ENCODE data around the gene VPS13D.

VPS13D gene

DNA sequence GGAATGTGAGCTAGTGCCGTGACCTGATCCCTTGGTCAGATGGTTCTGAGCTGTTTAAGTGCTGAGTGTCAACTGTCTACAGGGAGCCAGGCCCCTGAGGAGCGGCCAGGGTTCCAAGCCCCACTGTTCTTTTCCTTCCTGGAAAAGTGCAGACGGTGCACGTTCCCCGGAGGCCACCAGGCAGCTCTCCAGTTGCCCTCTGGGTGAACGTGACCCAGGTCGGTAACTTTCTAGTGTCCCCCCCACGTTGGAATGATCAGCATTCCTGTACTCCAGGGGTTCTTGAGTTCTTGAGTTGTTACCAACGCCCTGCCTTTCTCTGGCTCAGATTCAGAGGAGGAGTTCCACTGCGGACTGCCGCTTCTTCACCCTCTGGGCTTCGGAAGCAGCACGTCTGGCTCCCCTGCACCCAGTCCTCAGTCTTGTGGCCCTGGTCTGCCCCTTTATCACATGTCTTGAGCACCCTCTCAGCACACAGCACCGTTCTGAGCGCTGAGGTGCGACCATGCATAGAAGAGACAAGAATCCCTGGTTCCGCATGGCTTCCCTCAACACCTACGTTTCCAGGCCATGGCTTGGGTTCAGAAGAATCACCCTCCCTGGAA, 256.7 kb downstream of the VPS13D start:
- H2AFZ ChIP-seq (ENCODE audit: low read length) = no peak overlapping the region
- no peaks in the 10 kb centered on the region for H3K27me3 ChIP-seq (ENCODE audit: insufficient read depth, low read length)
- no peak overlapping the region for H3K4me2 ChIP-seq (ENCODE audit: low read length)
- no peaks in the 10 kb centered on the region for H3K4me1 ChIP-seq (ENCODE audit: insufficient read depth, low read length, severe bottlenecking)
- H3K9ac ChIP-seq (ENCODE audit: low read length) = no peak overlapping the region
- TF ChIP-seq, protein P1, sequence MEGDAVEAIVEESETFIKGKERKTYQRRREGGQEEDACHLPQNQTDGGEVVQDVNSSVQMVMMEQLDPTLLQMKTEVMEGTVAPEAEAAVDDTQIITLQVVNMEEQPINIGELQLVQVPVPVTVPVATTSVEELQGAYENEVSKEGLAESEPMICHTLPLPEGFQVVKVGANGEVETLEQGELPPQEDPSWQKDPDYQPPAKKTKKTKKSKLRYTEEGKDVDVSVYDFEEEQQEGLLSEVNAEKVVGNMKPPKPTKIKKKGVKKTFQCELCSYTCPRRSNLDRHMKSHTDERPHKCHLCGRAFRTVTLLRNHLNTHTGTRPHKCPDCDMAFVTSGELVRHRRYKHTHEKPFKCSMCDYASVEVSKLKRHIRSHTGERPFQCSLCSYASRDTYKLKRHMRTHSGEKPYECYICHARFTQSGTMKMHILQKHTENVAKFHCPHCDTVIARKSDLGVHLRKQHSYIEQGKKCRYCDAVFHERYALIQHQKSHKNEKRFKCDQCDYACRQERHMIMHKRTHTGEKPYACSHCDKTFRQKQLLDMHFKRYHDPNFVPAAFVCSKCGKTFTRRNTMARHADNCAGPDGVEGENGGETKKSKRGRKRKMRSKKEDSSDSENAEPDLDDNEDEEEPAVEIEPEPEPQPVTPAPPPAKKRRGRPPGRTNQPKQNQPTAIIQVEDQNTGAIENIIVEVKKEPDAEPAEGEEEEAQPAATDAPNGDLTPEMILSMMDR (IDR thresholded peaks at IDR 0.05; ENCODE audit: low read length) = no peak
- TF ChIP-seq EZH2 (IDR thresholded peaks at IDR 0.05; ENCODE audit: borderline replicate concordance, low read length) = no peak
- no peaks in the 10 kb centered on the region for H3K79me2 ChIP-seq (ENCODE audit: insufficient read depth, low read length)
- H3K4me3 ChIP-seq (ENCODE audit: low read depth, low read length, poor library complexity, severe bottlenecking) = no peak overlapping the region
- H4K20me1 ChIP-seq (ENCODE audit: insufficient read depth, low read length) = no peaks in the 10 kb centered on the region
- H3K9me2 ChIP-seq (ENCODE audit: low read depth, low read length) = no peaks in the 10 kb centered on the region
- no peaks in the 10 kb centered on the region for H3F3A ChIP-seq (ENCODE audit: insufficient read depth, low read length)
- no peak overlapping the region for H3K27ac ChIP-seq (ENCODE audit: low read depth, low read length, poor library complexity, severe bottlenecking)
- no peaks in the 10 kb centered on the region for H3K9me3 ChIP-seq (ENCODE audit: low read length)
- H3K36me3 ChIP-seq (ENCODE audit: insufficient read depth, low read length) = no peaks in the 10 kb centered on the region; the same call in 1 of the 2 replicates

DNA sequence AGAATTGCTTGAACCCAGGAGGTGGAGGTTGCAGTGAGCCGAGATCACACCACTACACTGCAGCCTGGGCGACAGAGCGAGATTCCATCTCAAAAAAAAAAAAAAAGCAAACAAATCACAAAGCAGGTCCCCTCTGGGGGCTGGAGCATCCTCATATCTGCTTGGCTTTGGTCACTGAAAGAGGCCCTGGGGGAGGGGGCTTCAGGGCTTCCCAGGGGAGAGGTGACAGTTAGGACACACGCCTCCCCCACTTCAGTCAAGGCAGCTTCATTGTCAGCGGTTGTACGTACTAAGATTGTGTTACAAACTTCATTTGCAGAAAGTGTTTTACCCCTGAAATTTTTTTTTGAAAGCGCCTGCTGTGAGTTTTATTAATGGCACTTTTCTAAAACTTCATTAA, 257.7 kb downstream of the VPS13D start:
- Histone ChIP-seq H4K20me1 (ENCODE audit: insufficient read depth, low read length) (no peaks in the 10 kb centered on the region), H3F3A (ENCODE audit: insufficient read depth, low read length) (no peaks in the 10 kb centered on the region), H3K9me3 (ENCODE audit: low read length) (no peaks in the 10 kb centered on the region), H3K4me1 (ENCODE audit: insufficient read depth, low read length, severe bottlenecking) (no peaks in the 10 kb centered on the region), H3K79me2 (ENCODE audit: insufficient read depth, low read length) (no peaks in the 10 kb centered on the region), H3K9ac (ENCODE audit: low read length) (no peak overlapping the region), H3K4me3 (ENCODE audit: low read depth, low read length, poor library complexity, severe bottlenecking) (no peak overlapping the region), H3K9me2 (ENCODE audit: low read depth, low read length) (no peaks in the 10 kb centered on the region), H3K27ac (ENCODE audit: low read depth, low read length, poor library complexity, severe bottlenecking) (no peak overlapping the region), H3K36me3 (ENCODE audit: insufficient read depth, low read length) (no peaks in the 10 kb centered on the region; the same call in 1 of the 2 replicates), H2AFZ (ENCODE audit: low read length) (no peak overlapping the region), H3K4me2 (ENCODE audit: low read length) (no peak overlapping the region), H3K27me3 (ENCODE audit: insufficient read depth, low read length) (no peaks in the 10 kb centered on the region)
- TF ChIP-seq, protein P1 (IDR thresholded peaks at IDR 0.05; ENCODE audit: low read length) = no peak
- TF ChIP-seq EZH2 (IDR thresholded peaks at IDR 0.05; ENCODE audit: borderline replicate concordance, low read length) = no peak

DNA sequence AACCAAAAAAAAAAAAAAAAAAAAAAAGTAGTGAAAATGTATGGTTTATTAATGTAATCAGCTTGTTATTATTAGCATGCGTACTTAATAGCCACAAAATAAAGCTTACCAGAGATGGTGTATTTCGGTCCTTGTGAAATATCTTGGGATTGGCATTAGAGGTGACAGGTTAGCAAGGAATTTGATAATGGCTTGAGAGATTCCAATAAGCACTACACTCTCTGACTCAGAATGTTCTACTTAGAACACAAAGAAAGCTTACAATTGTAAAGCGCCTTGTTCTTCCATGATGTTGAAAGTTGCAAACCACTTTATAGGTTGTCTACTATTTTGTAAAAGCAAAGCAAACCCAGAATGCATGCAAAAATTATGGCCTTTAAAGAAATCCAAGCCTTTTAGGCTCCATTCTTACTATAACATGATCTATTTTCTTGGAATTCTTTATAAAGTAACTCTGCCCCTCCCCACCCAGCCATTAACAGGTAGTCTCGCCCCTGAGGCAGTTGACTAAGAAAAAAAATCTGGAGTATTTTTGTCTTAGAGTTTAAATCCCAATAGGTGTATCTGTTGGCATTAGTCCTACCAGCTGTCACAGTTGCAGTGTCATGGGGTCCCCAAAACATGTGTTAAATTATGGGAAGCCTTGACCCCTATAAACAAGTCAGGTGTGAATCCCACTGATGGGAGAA, 259.0 kb downstream of the VPS13D start:
- no peaks in the 10 kb centered on the region for H3F3A ChIP-seq (ENCODE audit: insufficient read depth, low read length)

More for the DNA sequence above, 259.0 kb downstream of the VPS13D start:
- Histone ChIP-seq H2AFZ (ENCODE audit: low read length) (no peak overlapping the region), H3K4me2 (ENCODE audit: low read length) (no peak overlapping the region), H3K9ac (ENCODE audit: low read length) (no peak overlapping the region), H3K79me2 (ENCODE audit: insufficient read depth, low read length) (no peaks in the 10 kb centered on the region), H3K4me3 (ENCODE audit: low read depth, low read length, poor library complexity, severe bottlenecking) (no peak overlapping the region), H3K9me3 (ENCODE audit: low read length) (no peaks in the 10 kb centered on the region), H4K20me1 (ENCODE audit: insufficient read depth, low read length) (no peaks in the 10 kb centered on the region), H3K27ac (ENCODE audit: low read depth, low read length, poor library complexity, severe bottlenecking) (no peak overlapping the region), H3K4me1 (ENCODE audit: insufficient read depth, low read length, severe bottlenecking) (no peaks in the 10 kb centered on the region), H3K27me3 (ENCODE audit: insufficient read depth, low read length) (no peaks in the 10 kb centered on the region), H3K36me3 (ENCODE audit: insufficient read depth, low read length) (no peaks in the 10 kb centered on the region; the same call in 1 of the 2 replicates), H3K9me2 (ENCODE audit: low read depth, low read length) (no peaks in the 10 kb centered on the region)
- TF ChIP-seq, protein P1 (IDR thresholded peaks at IDR 0.05; ENCODE audit: low read length) = no peak
- no peak for TF ChIP-seq EZH2 (IDR thresholded peaks at IDR 0.05; ENCODE audit: borderline replicate concordance, low read length)
